HepG2 (cell line): Measurements from ENCODE around the gene NEUROG2. TPM values are rescaled to one million over a fixed set of nuclear protein-coding genes. Genes with fewer than 3 reads are reported as not detected.

Experiments used
- ATAC-seq: fragments of 200-7000 bp; cut with Tn5 transposase; 3 replicates; pipeline ENCODE4 v1.9.1; 2020; ENCODE audit warnings: mild to moderate bottlenecking, moderate library complexity
- BruUV-seq: library from RNA; stranded (reverse); fragments of 400-500 nt; replicated peaks from 2 replicates; lab custom pipeline; 2021; lab: Mats Ljungman, UMichigan
- CTCF ChIA-PET: fragments of 300-600 bp; formaldehyde crosslinking; extraction: SDS; loops from one replicate; lab custom pipeline; 2021; ENCODE audit warnings: low total read pairs, inconsistent platforms, low intra/inter-chr PET ratio; lab: Yijun Ruan, JAX
- POLR2A ChIA-PET: fragments of 350-600 bp; sonication (Branson Sonifier 250); formaldehyde crosslinking; loops from one replicate; lab custom pipeline; 2020; ENCODE audit warnings: antibody characterized with exemption, inconsistent platforms; lab: Yijun Ruan, JAX
- DNase-seq: peaks from one replicate; pipeline ENCODE4 v3.0.0-alpha.2; 2015; ENCODE audit warnings: low spot score
- FAIRE-seq: peaks from 3 replicates; lab custom pipeline; 2011; peaks lifted over from hg19 to GRCh38; lab: Jason Lieb, UNC
- H2AFZ ChIP-seq: one replicate; pipeline ENCODE4 v1.6.1; 2011; ENCODE audit warnings: low read length, inconsistent platforms
- H3K27ac ChIP-seq: fragments of 300-600 bp; 3 replicates; pipeline ENCODE4 v1.8.0; 2011; ENCODE audit warnings: mixed run types, mild to moderate bottlenecking, mixed read lengths, low read length, inconsistent platforms; ENCODE audit not compliant: insufficient read depth; ENCODE audit errors: extremely low read length
- H3K27me3 ChIP-seq, 2 experiments: fragments of 200-600 bp in 1 of 2; 2 replicates in 1 of 2; 3 replicates in 1 of 2; pipeline versions ENCODE4 v1.6.0 to v1.8.0; 2011; ENCODE audit warnings: low read length in 2 of 2, mild to moderate bottlenecking in 2 of 2, moderate library complexity in 2 of 2, inconsistent platforms in 1 of 2; ENCODE audit not compliant: insufficient read depth in 2 of 2, control insufficient read depth in 1 of 2
- H3K36me3 ChIP-seq, 2 experiments: fragments of 200-600 bp in 1 of 2; replicated peaks in 1 of 2; 2 replicates in 1 of 2; 3 replicates in 1 of 2; pipeline versions ENCODE4 v1.5.1 to v1.8.0; 2011; ENCODE audit warnings: low read length in 2 of 2, inconsistent platforms in 1 of 2; ENCODE audit not compliant: insufficient read depth in 2 of 2, control insufficient read depth in 1 of 2
- H3K4me1 ChIP-seq: 2 replicates; pipeline ENCODE4 v1.5.1; 2012; ENCODE audit warnings: low read length, inconsistent platforms; ENCODE audit not compliant: insufficient read depth
- H3K4me2 ChIP-seq: 2 replicates; pipeline ENCODE4 v1.6.0; 2011; ENCODE audit warnings: low read depth, low read length, inconsistent platforms
- H3K4me3 ChIP-seq, 3 experiments: fragments of 200-600 bp in 1 of 3; sonication (generic), shearing (Covaris generic) in 1 of 3; replicated peaks in 1 of 3; 2 replicates each; pipeline ENCODE4 v1.5.1; 2011 to 2016; ENCODE audit warnings: low read length in 3 of 3, inconsistent platforms in 2 of 3, low read depth in 2 of 3, mild to moderate bottlenecking in 2 of 3, control low read depth in 1 of 3, mixed read lengths in 1 of 3; ENCODE audit not compliant: insufficient read depth in 1 of 3
- H3K79me2 ChIP-seq: one replicate; pipeline ENCODE4 v1.6.1; 2011; ENCODE audit warnings: low read length, inconsistent platforms; ENCODE audit not compliant: insufficient read depth
- H3K9ac ChIP-seq: 2 replicates; pipeline ENCODE4 v1.6.0; 2011; ENCODE audit warnings: mild to moderate bottlenecking, low read depth, low read length, inconsistent platforms; ENCODE audit not compliant: insufficient read depth
- H3K9me3 ChIP-seq: 2 replicates; pipeline ENCODE4 v1.5.1; 2012; ENCODE audit warnings: mild to moderate bottlenecking, low read length
- H4K20me1 ChIP-seq: 2 replicates; pipeline ENCODE4 v1.6.0; 2011; ENCODE audit warnings: inconsistent platforms, mild to moderate bottlenecking, low read length, moderate library complexity; ENCODE audit not compliant: insufficient read depth
- CEBPB ChIP-seq: IDR thresholded peaks from 2 replicates; pipeline ENCODE4 v1.6.1; 2011; ENCODE audit warnings: low read depth, low read length, improper control_type of control experiment, borderline replicate concordance
- ETV6 ChIP-seq: sonication (generic); formaldehyde crosslinking; conservative IDR thresholded peaks from 2 replicates; pipeline ENCODE4 v1.4.0; 2020; ENCODE audit warnings: missing genetic modification reagents
- FOXP1 ChIP-seq, 2 experiments: fragments of 450-650 bp in 1 of 2; IDR thresholded peaks; 2 replicates each; pipeline ENCODE4 v1.6.1; 2017 to 2018; ENCODE audit warnings: antibody characterized with exemption in 1 of 2
- HIC2 ChIP-seq: sonication (generic); formaldehyde crosslinking; IDR thresholded peaks from 2 replicates; pipeline ENCODE4 v1.9.0; 2022; ENCODE audit warnings: low read depth, missing genetic modification reagents
- HMGXB4 ChIP-seq, 2 experiments: sonication (generic) in 1 of 2; formaldehyde crosslinking in 1 of 2; IDR thresholded peaks; 2 replicates each; pipeline versions ENCODE4 v1.4.0 to v1.6.1; 2018 to 2020; ENCODE audit warnings: missing genetic modification reagents in 2 of 2, borderline replicate concordance in 1 of 2, low read depth in 1 of 2, mild to moderate bottlenecking in 1 of 2, missing biosample characterization in 1 of 2
- HOXA5 ChIP-seq: sonication (generic); formaldehyde crosslinking; IDR thresholded peaks from 2 replicates; pipeline ENCODE4 v1.4.0; 2020; ENCODE audit warnings: missing genetic modification reagents
- KDM2A ChIP-seq: sonication (generic); formaldehyde crosslinking; IDR thresholded peaks from 2 replicates; pipeline ENCODE4 v1.4.0; 2020; ENCODE audit warnings: low read depth, missing genetic modification reagents, borderline replicate concordance
- KDM3A ChIP-seq: IDR thresholded peaks from 2 replicates; pipeline ENCODE4 v1.6.1; 2018; ENCODE audit warnings: low read depth, missing compliant biosample characterization
- PATZ1 ChIP-seq: sonication (generic); formaldehyde crosslinking; IDR thresholded peaks from 2 replicates; pipeline ENCODE4 v1.4.0; 2020; ENCODE audit warnings: missing genetic modification reagents
- POLR2G ChIP-seq: fragments of 200-400 bp; formaldehyde crosslinking; IDR thresholded peaks from 2 replicates; pipeline ENCODE4 v1.6.1; 2018; ENCODE audit warnings: mild to moderate bottlenecking, low read depth, low read length, moderate library complexity
- XRCC5 ChIP-seq: fragments of 200-400 bp; formaldehyde crosslinking; optimal IDR thresholded peaks from 2 replicates; pipeline ENCODE3; 2017; ENCODE audit warnings: mild to moderate bottlenecking, low read length
- ZFY ChIP-seq: sonication (generic); formaldehyde crosslinking; IDR thresholded peaks from 2 replicates; pipeline ENCODE4 v1.4.0; 2020; ENCODE audit warnings: missing genetic modification reagents
- ZNF274 ChIP-seq: sonication (generic); formaldehyde crosslinking; IDR thresholded peaks from 2 replicates; pipeline ENCODE4 v1.5.1; 2020; ENCODE audit warnings: mild to moderate bottlenecking, missing genetic modification reagents
- ZNF30 ChIP-seq: sonication (generic); formaldehyde crosslinking; IDR thresholded peaks from 2 replicates; pipeline ENCODE4 v1.5.0; 2020; ENCODE audit warnings: mild to moderate bottlenecking, missing genetic modification reagents
- ZNF362 ChIP-seq: sonication (generic); formaldehyde crosslinking; IDR thresholded peaks from 2 replicates; pipeline ENCODE4 v1.4.0; 2020; ENCODE audit warnings: missing genetic modification reagents, mild to moderate bottlenecking, borderline replicate concordance
- ZNF503 ChIP-seq: sonication (generic); formaldehyde crosslinking; IDR thresholded peaks from 2 replicates; pipeline ENCODE4 v1.4.0; 2020; ENCODE audit warnings: missing genetic modification reagents
- ZNF7 ChIP-seq: IDR thresholded peaks from 2 replicates; pipeline ENCODE4 v1.6.1; 2016; ENCODE audit warnings: missing biosample characterization, missing genetic modification reagents
- WGBS: methylation state at CpG from one replicate; pipeline ENCODE4 v1.1.6; 2017; ENCODE audit warnings: low lambda C conversion rate; 5-methylcytosine and 5-hydroxymethylcytosine counted together
- in situ Hi-C: cut with HindIII; loops from 2 replicates; pipeline ENCODE4 v1.10.0; 2017; ENCODE audit warnings: low pct_unique_long_range_greater_than_20kb; ENCODE audit not compliant: extremely low pct_ligation_motif_present
- intact Hi-C: fragments of 100-400 bp; cut with micrococcal nuclease; formaldehyde crosslinking; loops from one replicate; pipeline ENCODE4 v1.10.0; 2022; ENCODE audit not compliant: unreplicated experiment
- polyA plus RNA-seq, 8 experiments: library from polyadenylated mRNA; depleted of rRNA in 3 of 8; stranded (reverse) in 7 of 8; unstranded in 1 of 8; fragments of >200 nt; fragmentation: Illumina TruSeq in 4 of 8; extraction: Trizol in 4 of 8; gene quantifications; 2 replicates each; pipeline versions ENCODE4 v1.2.1 to v1.2.3, GENCODE V29; 2011 to 2016; ENCODE audit warnings: low read depth in 4 of 8, missing spikeins in 1 of 8, mixed read lengths in 1 of 8; ENCODE audit not compliant: insufficient read depth in 1 of 8
- total RNA-seq, 5 experiments: library from RNA; depleted of rRNA; stranded (reverse); fragments of >200 nt; fragmentation: Illumina TruSeq; extraction: Trizol; gene quantifications; 2 replicates each; pipeline ENCODE4 v1.2.3, GENCODE V29; 2016; ENCODE audit warnings: low read depth in 1 of 5

NEUROG2 gene
- total and polyA plus RNA-seq, 2 of the 13 experiments (the other 11 are each of a cell fraction or from before 2014, with no cell fraction given): not detected

GRCh38 chr4:112531146-112531545 is 15.2 kb upstream of the NEUROG2 start:
- POLR2A ChIA-PET: no interaction called here
- in situ Hi-C loops: no loop called here
- no peak for TF ChIP-seq ZNF274 (CRISPR knock-in tag)
- TF ChIP-seq ZNF7: no peak
- no peak for TF ChIP-seq ZFY (CRISPR knock-in tag)
- TF ChIP-seq FOXP1 (IDR thresholded peaks at IDR 0.05): no peak
- TF ChIP-seq FOXP1 (CRISPR knock-in tag; IDR thresholded peaks at IDR 0.05): no peak
- TF ChIP-seq ZNF503: no peak
- no peak for TF ChIP-seq PATZ1 (CRISPR knock-in tag)
- TF ChIP-seq KDM3A (CRISPR knock-in tag): no peak
- no peak for TF ChIP-seq HIC2 (CRISPR knock-in tag)
- no peak for TF ChIP-seq KDM2A (CRISPR knock-in tag)
- no peak for TF ChIP-seq ZNF30
- no peak for TF ChIP-seq CEBPB
- no peak for TF ChIP-seq POLR2G
- TF ChIP-seq ETV6 (CRISPR knock-in tag): no peak
- TF ChIP-seq HMGXB4 (CRISPR knock-in tag; IDR thresholded peaks at IDR 0.05; ENCODE audit: borderline replicate concordance in 1 of 2, low read depth in 1 of 2): no peak
- no peak for TF ChIP-seq HOXA5 (CRISPR knock-in tag)
- no peak for TF ChIP-seq XRCC5
- no peak for TF ChIP-seq ZNF362

More at GRCh38 chr4:112531146-112531545, 15.2 kb upstream of the NEUROG2 start:
- H2AFZ ChIP-seq: no peak overlapping the region
- no peaks in the 10 kb centered on the region for H4K20me1 ChIP-seq
- no peaks in the 10 kb centered on the region for H3K9me3 ChIP-seq
- no peaks in the 10 kb centered on the region; a peak in 1 of 5 replicates for H3K27me3 ChIP-seq
- FAIRE-seq (no peak), DNase-seq (no peak), ATAC-seq (no peak)
- no peaks in the 10 kb centered on the region for H3K79me2 ChIP-seq
- CTCF ChIA-PET: no interaction called here
- no peak overlapping the region for H3K4me3 ChIP-seq
- no peak overlapping the region for H3K27ac ChIP-seq
- intact Hi-C loops: no loop called here
- H3K4me1 ChIP-seq: no peaks in the 10 kb centered on the region
- WGBS: 0% methylated on average over 1 of the region's 1 CpG
- no peaks in the 10 kb centered on the region for H3K36me3 ChIP-seq
- no peak overlapping the region for H3K4me2 ChIP-seq
- no TSS peak for BruUV-seq
- H3K9ac ChIP-seq: no peak overlapping the region
